HG02588 (cell line): ENCODE measurements around the gene TYW1B.
"Not testable (repeated sequence)": the region's sequence is repeated elsewhere in the genome, so short reads cannot be mapped to it uniquely, and the experiment has no call there.

ENCODE experiments used
- ATAC-seq: cut with Tn5 transposase; IDR thresholded peaks from one replicate; pipeline ENCODE4 v1.9.1; 2021; ENCODE audit warnings: mild to moderate bottlenecking, moderate library complexity; ENCODE audit not compliant: unreplicated experiment

The TYW1B gene

GRCh38 chr7:72705693-72706092, 122.3 kb downstream of the TYW1B start:
- ATAC-seq = not testable (repeated sequence)

GRCh38 chr7:72704894-72705293, 123.1 kb downstream of the TYW1B start:
- ATAC-seq = no peak

GRCh38 chr7:72700548-72700947, 127.5 kb downstream of the TYW1B start:
- ATAC-seq = not testable (repeated sequence)

- ATAC-seq = not testable (repeated sequence)
Observed at GRCh38 chr7:72697066-72697465, 130.9 kb downstream of the TYW1B start.

- ATAC-seq = not testable (repeated sequence)
Observed at GRCh38 chr7:72696643-72697042, 131.4 kb downstream of the TYW1B start.

GRCh38 chr7:72695482-72695881, 132.5 kb downstream of the TYW1B start:
- not testable (repeated sequence) for ATAC-seq

- not testable (repeated sequence) for ATAC-seq
Observed at GRCh38 chr7:72691442-72691841, 136.6 kb downstream of the TYW1B start.

- ATAC-seq = not testable (repeated sequence)
Observed at GRCh38 chr7:72690177-72690576, 137.8 kb downstream of the TYW1B start.

- not testable (repeated sequence) for ATAC-seq
Observed at GRCh38 chr7:72689344-72689743, 138.7 kb downstream of the TYW1B start.

- not testable (repeated sequence) for ATAC-seq
Observed at GRCh38 chr7:72681211-72681610, 146.8 kb downstream of the TYW1B start.

GRCh38 chr7:72676880-72677279, 151.1 kb downstream of the TYW1B start:
- not testable (repeated sequence) for ATAC-seq

GRCh38 chr7:72676086-72676690, 151.8 kb downstream of the TYW1B start:
- not testable (repeated sequence) for ATAC-seq

- ATAC-seq = not testable (repeated sequence)
Observed at GRCh38 chr7:72675686-72676085, 152.3 kb downstream of the TYW1B start.

- no peak for ATAC-seq
Observed at GRCh38 chr7:72674394-72674793, 153.6 kb downstream of the TYW1B start.

- not testable (repeated sequence) for ATAC-seq
Observed at GRCh38 chr7:72670850-72671249, 157.2 kb downstream of the TYW1B start.

GRCh38 chr7:72668435-72668834, 159.6 kb downstream of the TYW1B start:
- ATAC-seq = not testable (repeated sequence)

- ATAC-seq = not testable (repeated sequence)
Observed at GRCh38 chr7:72667049-72667448, 161.0 kb downstream of the TYW1B start.

- not testable (repeated sequence) for ATAC-seq
Observed at GRCh38 chr7:72648574-72648973, 179.4 kb downstream of the TYW1B start.

- ATAC-seq = not testable (repeated sequence)
Observed at GRCh38 chr7:72643708-72644107, 184.3 kb downstream of the TYW1B start.

GRCh38 chr7:72641485-72642248, 186.3 kb downstream of the TYW1B start:
- ATAC-seq = not testable (repeated sequence)

- ATAC-seq = not testable (repeated sequence)
Observed at GRCh38 chr7:72640740-72641139, 187.3 kb downstream of the TYW1B start.

GRCh38 chr7:72635273-72635908, 192.6 kb downstream of the TYW1B start:
- ATAC-seq = not testable (repeated sequence)
